Measurements from ENCODE around the gene SLC10A3. TPM values are rescaled to one million over a fixed set of nuclear protein-coding genes. Genes with fewer than 3 reads are reported as not detected.
"Not testable (repeated sequence)": the region's sequence is repeated elsewhere in the genome, so short reads cannot be mapped to it uniquely, and the experiment has no call there.

The SLC10A3 gene
- total RNA-seq, 2 experiments from 2014 or later = 29.1 to 30.8 TPM

- H3K36me3 Mint-ChIP-seq (ENCODE audit: low read depth) = peaks cover 25% of the 10 kb centered on the region
- ATAC-seq (no peak), DNase-seq (no peak)
- H3K27me3 Mint-ChIP-seq (ENCODE audit: low read depth) = no peaks in the 10 kb centered on the region
- H3K9me3 Mint-ChIP-seq (ENCODE audit: insufficient read depth) = no peaks in the 10 kb centered on the region
- H3K4me3 Mint-ChIP-seq = no peak overlapping the region
- H3K4me1 Mint-ChIP-seq (ENCODE audit: low read depth) = peaks cover 29% of the 10 kb centered on the region
- ChIA-PET CTCF (no interaction called here), POLR2A (no interaction called here)
- peak overlapping the region; percentile 63 for H3K27ac Mint-ChIP-seq
Measured at GRCh38 chrX:154508384-154508745, 17.9 kb upstream of the SLC10A3 start.

DNA sequence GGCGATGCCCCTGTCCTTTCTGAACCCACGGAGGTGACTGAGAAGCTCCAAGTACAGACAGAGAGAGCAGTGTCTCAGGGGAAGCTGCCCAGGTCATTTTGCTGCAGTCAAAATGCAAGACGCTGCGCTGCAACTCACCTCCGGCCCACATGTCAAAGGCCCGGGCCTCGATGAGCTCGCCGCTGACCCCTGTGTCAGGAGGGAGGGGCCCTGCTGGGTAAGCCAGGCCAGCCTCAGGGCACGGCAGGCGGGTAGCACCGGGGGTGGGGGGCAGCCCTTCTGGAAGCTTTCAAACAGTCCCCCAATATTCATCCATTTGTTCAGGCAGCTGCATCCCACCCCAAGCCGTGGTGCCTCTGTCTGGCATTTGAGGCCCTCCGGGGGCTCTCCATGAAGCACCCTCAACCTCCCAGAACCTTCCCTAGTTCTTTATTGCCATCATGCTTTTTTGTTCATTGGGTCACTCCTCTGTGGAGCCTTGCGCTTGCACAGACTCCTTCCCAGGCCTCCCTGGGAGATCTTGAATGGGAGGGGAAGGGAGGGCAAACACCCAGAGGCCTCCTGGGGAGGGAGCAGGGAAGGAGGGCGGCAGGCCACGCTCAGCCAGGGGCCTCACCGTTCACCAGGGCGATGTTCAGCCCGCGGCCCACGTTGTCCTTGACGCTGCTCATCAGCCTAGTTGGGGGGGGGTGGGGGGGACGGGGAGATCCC lies 17.4 kb upstream of the SLC10A3 start:
- peaks cover 29% of the 10 kb centered on the region for H3K4me1 Mint-ChIP-seq (ENCODE audit: low read depth)
- ATAC-seq (no peak), DNase-seq (no peak)
- no peak overlapping the region for H3K4me3 Mint-ChIP-seq
- no peak overlapping the region for H3K27ac Mint-ChIP-seq
- POLR2A ChIA-PET = no interaction called here
- CTCF ChIA-PET = no interaction called here
- no peaks in the 10 kb centered on the region for H3K27me3 Mint-ChIP-seq (ENCODE audit: low read depth)
- H3K9me3 Mint-ChIP-seq (ENCODE audit: insufficient read depth) = no peaks in the 10 kb centered on the region
- H3K36me3 Mint-ChIP-seq (ENCODE audit: low read depth) = peaks cover 25% of the 10 kb centered on the region

DNA sequence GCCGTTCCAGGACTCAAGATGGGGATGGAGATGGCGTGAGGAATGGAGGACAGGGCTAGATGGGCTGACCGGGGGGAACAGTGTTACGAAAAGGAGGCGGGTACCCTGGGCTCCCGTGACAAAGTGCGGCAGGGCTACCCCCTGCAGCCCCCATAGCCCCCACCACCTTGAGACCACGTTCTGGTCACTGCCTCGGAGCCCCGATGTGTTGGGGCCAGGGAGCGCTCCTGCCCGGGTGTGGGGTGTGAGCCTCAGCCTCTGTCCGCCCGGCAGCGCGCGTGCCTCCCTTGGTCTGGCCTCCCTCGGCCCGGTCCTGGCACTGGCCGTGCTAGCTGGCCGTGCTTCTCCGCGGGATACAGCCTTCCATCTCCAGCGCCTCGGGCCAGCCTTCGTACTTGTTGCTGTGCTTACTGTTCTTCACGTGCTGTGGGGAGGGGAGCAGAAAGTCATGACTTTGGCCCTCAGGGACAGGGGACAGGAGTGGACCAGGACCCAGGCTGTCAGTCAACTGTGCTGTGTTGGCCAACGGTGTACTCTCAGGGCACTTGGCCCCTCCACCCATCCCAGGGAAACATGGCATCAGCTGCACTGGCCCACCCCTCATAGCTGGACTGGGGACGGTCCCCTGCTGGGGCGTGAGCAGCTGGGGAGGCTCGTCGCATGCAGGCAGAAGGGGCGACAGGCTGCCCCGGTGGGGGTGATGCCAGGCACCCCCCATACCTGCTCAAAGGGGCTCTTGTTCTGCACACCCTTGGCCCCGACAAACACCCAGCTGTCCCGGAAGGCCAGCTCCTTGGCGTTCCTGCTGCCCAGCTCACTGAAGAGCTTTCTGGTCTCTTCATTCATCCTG lies 16.3 kb upstream of the SLC10A3 start:
- ChIA-PET CTCF (no interaction called here), POLR2A (no interaction called here)
- peaks cover 23% of the 10 kb centered on the region for H3K36me3 Mint-ChIP-seq (ENCODE audit: low read depth)
- DNase-seq = no peak
- H3K4me1 Mint-ChIP-seq (ENCODE audit: low read depth) = peaks cover 18% of the 10 kb centered on the region
- H3K9me3 Mint-ChIP-seq (ENCODE audit: insufficient read depth) = no peaks in the 10 kb centered on the region
- no peak overlapping the region for H3K4me3 Mint-ChIP-seq
- ATAC-seq = no peak
- no peaks in the 10 kb centered on the region for H3K27me3 Mint-ChIP-seq (ENCODE audit: low read depth)
- H3K27ac Mint-ChIP-seq = no peak overlapping the region

DNA sequence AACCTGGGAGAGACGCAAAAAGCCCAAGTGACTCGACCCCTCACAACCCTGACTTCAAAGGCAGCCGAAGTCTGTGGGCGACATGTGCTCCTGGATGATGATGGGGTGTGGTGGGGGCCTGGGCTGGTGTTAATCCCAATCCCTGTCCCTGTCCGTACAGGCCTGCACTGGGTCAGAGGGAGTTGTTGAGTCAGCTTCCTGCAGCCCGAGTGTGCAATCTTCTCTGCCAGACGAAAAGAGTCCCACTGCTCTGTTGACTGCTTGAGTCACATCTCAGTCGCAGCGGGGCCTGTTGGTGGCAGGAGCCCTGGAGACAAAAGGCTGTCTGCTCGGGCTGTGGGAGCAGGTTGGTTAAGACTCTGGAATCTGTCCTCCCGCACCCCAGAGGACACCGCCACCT lies 15.3 kb upstream of the SLC10A3 start:
- Mint-ChIP-seq H3K4me3 (no peak overlapping the region), H3K9me3 (ENCODE audit: insufficient read depth) (no peaks in the 10 kb centered on the region), H3K36me3 (ENCODE audit: low read depth) (peaks cover 18% of the 10 kb centered on the region), H3K27me3 (ENCODE audit: low read depth) (peaks cover 2% of the 10 kb centered on the region), H3K27ac (no peak overlapping the region), H3K4me1 (ENCODE audit: low read depth) (peaks cover 9% of the 10 kb centered on the region)
- ChIA-PET CTCF (no interaction called here), POLR2A (no interaction called here)
- no peak for ATAC-seq
- DNase-seq = no peak

- ChIA-PET CTCF (no interaction called here), POLR2A (interaction anchor here (0.7 kb wide), 1 partner anchor 25 kb away, joined by 3 read pairs; no protein-coding TSS in a partner anchor)
- peaks cover 2% of the 10 kb centered on the region for H3K27me3 Mint-ChIP-seq (ENCODE audit: low read depth)
- H3K9me3 Mint-ChIP-seq (ENCODE audit: insufficient read depth) = no peaks in the 10 kb centered on the region
- ATAC-seq = no peak
- H3K4me3 Mint-ChIP-seq = no peak overlapping the region
- H3K36me3 Mint-ChIP-seq (ENCODE audit: low read depth) = peaks cover 2% of the 10 kb centered on the region
- H3K4me1 Mint-ChIP-seq (ENCODE audit: low read depth) = no peaks in the 10 kb centered on the region
- DNase-seq = no peak
- no peak overlapping the region for H3K27ac Mint-ChIP-seq
Measured at GRCh38 chrX:154502989-154503388, 12.6 kb upstream of the SLC10A3 start.

DNA sequence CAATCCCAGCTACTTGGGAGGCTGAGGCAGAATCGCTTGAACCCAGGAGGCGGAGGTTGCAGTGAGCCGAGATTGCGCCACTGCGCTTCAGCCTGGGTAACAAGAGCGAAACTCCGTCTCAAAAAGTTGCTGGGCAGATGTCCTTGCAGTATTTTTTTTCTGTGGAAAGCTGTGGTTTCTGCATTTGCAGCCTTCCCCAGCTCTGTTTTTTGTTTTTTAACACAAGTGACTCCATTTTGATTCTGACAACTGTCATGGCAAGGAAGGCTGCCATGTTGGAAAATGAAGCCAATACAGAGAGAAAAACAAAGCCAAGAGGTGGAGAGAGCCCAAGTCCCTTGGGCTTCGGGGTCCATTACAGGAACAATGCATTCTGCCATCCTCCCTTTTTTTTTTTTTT lies 11.7 kb upstream of the SLC10A3 start:
- CTCF ChIA-PET = no interaction called here
- Mint-ChIP-seq H3K9me3 (ENCODE audit: insufficient read depth) (no peaks in the 10 kb centered on the region), H3K27me3 (ENCODE audit: low read depth) (peaks cover 2% of the 10 kb centered on the region), H3K27ac (no peak overlapping the region), H3K36me3 (ENCODE audit: low read depth) (peaks cover 2% of the 10 kb centered on the region), H3K4me1 (ENCODE audit: low read depth) (no peaks in the 10 kb centered on the region), H3K4me3 (no peak overlapping the region)
- POLR2A ChIA-PET = no interaction called here
- no peak for ATAC-seq
- no peak for DNase-seq

DNA sequence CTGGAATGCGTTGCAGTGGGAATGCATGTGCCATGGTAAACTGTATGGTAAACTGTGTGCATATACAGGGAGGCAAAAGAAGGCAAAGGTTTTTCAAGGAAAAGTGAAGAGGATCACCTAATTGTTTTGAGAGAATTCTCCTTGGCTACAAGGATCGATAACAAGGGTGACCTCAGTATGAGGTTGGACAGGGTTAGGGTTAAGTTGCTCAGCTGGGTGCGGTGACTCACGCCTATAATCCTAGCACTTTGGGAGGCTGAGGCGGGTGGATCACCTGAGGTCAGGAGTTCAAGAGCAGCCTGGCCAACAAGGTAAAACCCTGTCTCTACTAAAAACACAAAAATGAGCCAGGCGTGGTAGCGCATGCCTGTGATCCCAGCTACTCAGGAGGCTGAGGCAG lies 11.0 kb upstream of the SLC10A3 start:
- H3K4me3 Mint-ChIP-seq; CTCF ChIA-PET; H3K27ac Mint-ChIP-seq; H3K27me3 Mint-ChIP-seq (ENCODE audit: low read depth); DNase-seq; H3K36me3 Mint-ChIP-seq (ENCODE audit: low read depth); H3K9me3 Mint-ChIP-seq (ENCODE audit: insufficient read depth); POLR2A ChIA-PET; ATAC-seq; H3K4me1 Mint-ChIP-seq (ENCODE audit: low read depth): not testable (repeated sequence)

- H3K4me1 Mint-ChIP-seq (ENCODE audit: low read depth); H3K27me3 Mint-ChIP-seq (ENCODE audit: low read depth); DNase-seq; CTCF ChIA-PET; H3K36me3 Mint-ChIP-seq (ENCODE audit: low read depth); ATAC-seq; H3K27ac Mint-ChIP-seq; H3K4me3 Mint-ChIP-seq; H3K9me3 Mint-ChIP-seq (ENCODE audit: insufficient read depth): not testable (repeated sequence)
- POLR2A ChIA-PET = interaction anchor here (1.3 kb wide), 1 partner anchor 97 kb away, joined by 3 read pairs; no protein-coding TSS in a partner anchor
Measured at GRCh38 chrX:154496591-154497137, 6.2 kb upstream of the SLC10A3 start.

- POLR2A ChIA-PET = no interaction called here
- no peaks in the 10 kb centered on the region for H3K9me3 Mint-ChIP-seq (ENCODE audit: insufficient read depth)
- DNase-seq = no peak
- CTCF ChIA-PET = no interaction called here
- peaks cover 5% of the 10 kb centered on the region for H3K4me1 Mint-ChIP-seq (ENCODE audit: low read depth)
- H3K36me3 Mint-ChIP-seq (ENCODE audit: low read depth) = no peaks in the 10 kb centered on the region
- H3K4me3 Mint-ChIP-seq = no peak overlapping the region
- H3K27me3 Mint-ChIP-seq (ENCODE audit: low read depth) = no peaks in the 10 kb centered on the region
- no peak for ATAC-seq
- no peak overlapping the region for H3K27ac Mint-ChIP-seq
Measured at GRCh38 chrX:154495472-154495922, 5.1 kb upstream of the SLC10A3 start.

GRCh38 chrX:154494715-154495114 lies 4.3 kb upstream of the SLC10A3 start:
- H3K9me3 Mint-ChIP-seq (ENCODE audit: insufficient read depth) = no peaks in the 10 kb centered on the region
- H3K36me3 Mint-ChIP-seq (ENCODE audit: low read depth) = peaks cover under 1% of the 10 kb centered on the region
- peaks cover 5% of the 10 kb centered on the region for H3K4me1 Mint-ChIP-seq (ENCODE audit: low read depth)
- CTCF ChIA-PET = no interaction called here
- DNase-seq (no peak), ATAC-seq (no peak)
- H3K4me3 Mint-ChIP-seq = no peak overlapping the region
- POLR2A ChIA-PET = no interaction called here
- H3K27ac Mint-ChIP-seq = no peak overlapping the region
- H3K27me3 Mint-ChIP-seq (ENCODE audit: low read depth) = no peaks in the 10 kb centered on the region

- POLR2A ChIA-PET = interaction anchor here (0.6 to 1.6 kb wide), 7 partner anchors 9 to 91 kb away, joined by 3 to 6 read pairs (median 3); partner anchors contain the start of genes FAM3A and PLXNA3
Measured at GRCh38 chrX:154490021-154490413, 412 bp downstream of the SLC10A3 start.

GRCh38 chrX:154489182-154489581 lies 1.2 kb downstream of the SLC10A3 start:
- POLR2A ChIA-PET = interaction anchor here (0.5 to 0.9 kb wide), 6 partner anchors 11 to 91 kb away, joined by 3 to 4 read pairs (median 4); partner anchors contain the start of gene RPL10
- Mint-ChIP-seq H3K4me1 (ENCODE audit: low read depth) (peaks cover 28% of the 10 kb centered on the region), H3K4me3 (peak overlapping the region; percentile 85), H3K9me3 (ENCODE audit: insufficient read depth) (no peaks in the 10 kb centered on the region), H3K27me3 (ENCODE audit: low read depth) (no peaks in the 10 kb centered on the region), H3K27ac (peak overlapping the region; percentile 91), H3K36me3 (ENCODE audit: low read depth) (peaks cover 19% of the 10 kb centered on the region)
- ATAC-seq = no peak
- DNase-seq = no peak
- CTCF ChIA-PET = interaction anchor here (1.2 to 1.8 kb wide), 4 partner anchors 30 to 90 kb away, joined by 3 to 7 read pairs (median 6); partner anchors contain the start of gene RPL10

More at GRCh38 chrX:154490021-154490413, 412 bp downstream of the SLC10A3 start:
- no peaks in the 10 kb centered on the region for H3K27me3 Mint-ChIP-seq (ENCODE audit: low read depth)
- peaks cover 16% of the 10 kb centered on the region for H3K36me3 Mint-ChIP-seq (ENCODE audit: low read depth)
- H3K4me1 Mint-ChIP-seq (ENCODE audit: low read depth) = peaks cover 24% of the 10 kb centered on the region
- peak; percentile 31 for ATAC-seq
- peak overlapping the region; percentile 85 for H3K4me3 Mint-ChIP-seq
- H3K9me3 Mint-ChIP-seq (ENCODE audit: insufficient read depth) = no peaks in the 10 kb centered on the region
- peak; percentile 53 for DNase-seq
- H3K27ac Mint-ChIP-seq = peak overlapping the region; percentile 91
- CTCF ChIA-PET = interaction anchor here (1.2 to 2.2 kb wide), 7 partner anchors 9 to 92 kb away, joined by 3 to 7 read pairs (median 5); partner anchors contain the start of gene RPL10
